Neural progenitor cell (in vitro differentiated cells): ENCODE data around the gene TAS2R14.

Experiments used
- EZH2 ChIP-seq: fragments of 200-600 bp; sonication (generic); IDR thresholded peaks from 2 replicates; pipeline ENCODE4 v1.6.1; 2017; ENCODE audit warnings: antibody characterized with exemption, mild to moderate bottlenecking, moderate library complexity
- TF ChIP-seq, protein P1 (sequence below): fragments of 200-600 bp; sonication (generic); IDR thresholded peaks from 2 replicates; pipeline ENCODE4 v1.5.1; 2017; ENCODE audit warnings: antibody characterized with exemption, mild to moderate bottlenecking

DNA sequence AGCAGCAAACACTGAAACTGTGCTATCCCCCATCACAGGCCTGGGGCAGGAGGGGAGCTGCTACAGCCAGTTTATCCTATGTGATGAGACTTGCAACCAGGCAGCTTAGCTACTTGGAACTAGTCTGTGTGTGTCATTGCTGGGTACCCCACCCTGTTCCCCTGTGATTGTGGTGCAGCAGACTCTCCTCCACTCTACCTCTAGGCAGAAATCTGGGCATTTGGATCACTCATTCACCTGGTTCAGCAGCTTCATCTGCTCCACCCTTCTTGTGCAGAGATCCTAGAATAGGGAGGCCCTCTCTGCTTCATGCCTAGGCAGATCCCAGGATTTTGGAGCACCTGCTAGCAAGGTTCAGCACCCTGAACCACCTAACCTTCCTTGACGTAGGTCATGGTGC, 38.5 kb downstream of the TAS2R14 start:
- TF ChIP-seq, protein P1, sequence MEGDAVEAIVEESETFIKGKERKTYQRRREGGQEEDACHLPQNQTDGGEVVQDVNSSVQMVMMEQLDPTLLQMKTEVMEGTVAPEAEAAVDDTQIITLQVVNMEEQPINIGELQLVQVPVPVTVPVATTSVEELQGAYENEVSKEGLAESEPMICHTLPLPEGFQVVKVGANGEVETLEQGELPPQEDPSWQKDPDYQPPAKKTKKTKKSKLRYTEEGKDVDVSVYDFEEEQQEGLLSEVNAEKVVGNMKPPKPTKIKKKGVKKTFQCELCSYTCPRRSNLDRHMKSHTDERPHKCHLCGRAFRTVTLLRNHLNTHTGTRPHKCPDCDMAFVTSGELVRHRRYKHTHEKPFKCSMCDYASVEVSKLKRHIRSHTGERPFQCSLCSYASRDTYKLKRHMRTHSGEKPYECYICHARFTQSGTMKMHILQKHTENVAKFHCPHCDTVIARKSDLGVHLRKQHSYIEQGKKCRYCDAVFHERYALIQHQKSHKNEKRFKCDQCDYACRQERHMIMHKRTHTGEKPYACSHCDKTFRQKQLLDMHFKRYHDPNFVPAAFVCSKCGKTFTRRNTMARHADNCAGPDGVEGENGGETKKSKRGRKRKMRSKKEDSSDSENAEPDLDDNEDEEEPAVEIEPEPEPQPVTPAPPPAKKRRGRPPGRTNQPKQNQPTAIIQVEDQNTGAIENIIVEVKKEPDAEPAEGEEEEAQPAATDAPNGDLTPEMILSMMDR: no peak
- no peak for TF ChIP-seq EZH2
